Placental epithelial cell (primary cell): ENCODE measurements around the gene TOR4A. TPM values are rescaled to one million over a fixed set of nuclear protein-coding genes. Genes with fewer than 3 reads are reported as not detected.

Experiments used
- total RNA-seq: library from RNA; depleted of rRNA; stranded (reverse); fragments of >200 nt; gene quantifications from 2 replicates; pipeline ENCODE4 v1.2.3, GENCODE V29; 2012

Gene TOR4A
- total RNA-seq: 18.1 and 25.5 TPM in 2 replicates

DNA sequence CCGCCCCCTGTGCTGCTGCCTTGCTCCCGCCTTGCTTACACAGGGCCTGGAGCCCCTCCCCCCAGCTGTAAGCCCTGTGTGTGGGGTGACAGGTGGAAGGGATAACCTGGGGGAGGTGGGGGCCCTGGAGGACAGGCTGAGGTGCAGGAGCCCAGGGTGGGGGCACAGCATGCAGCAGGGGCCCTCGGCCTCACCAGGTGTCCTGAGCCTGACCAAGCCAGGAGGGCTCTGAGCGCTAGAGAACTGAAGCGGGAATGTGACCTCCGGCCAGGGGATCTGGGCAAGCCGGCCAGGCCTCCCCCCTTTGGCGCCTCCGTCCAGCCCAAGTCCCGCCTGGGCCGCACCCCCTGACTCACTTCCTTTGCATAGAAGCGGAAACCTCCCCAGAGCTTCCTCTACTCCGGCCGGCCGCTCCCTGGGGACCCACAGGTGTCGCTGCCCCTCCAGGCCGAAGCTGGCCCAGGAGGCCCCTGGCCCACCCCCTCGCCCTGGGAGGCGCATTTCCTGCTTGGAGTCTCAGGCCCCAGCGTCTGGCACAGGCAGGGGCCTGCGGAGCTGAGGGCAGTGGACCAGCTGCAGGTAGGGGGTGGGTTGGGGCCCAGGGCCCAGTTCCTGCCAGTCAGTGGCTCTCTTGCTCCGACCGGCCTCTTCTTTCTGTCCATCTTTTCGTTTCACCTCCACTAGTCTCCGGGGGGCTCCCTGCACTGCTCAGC is at the start of gene TOR4A:
TSS of gene TOR4A (plus strand) at position 398 of the 713 bp plus-strand sequence. CDS start 964 bp downstream, outside the sequence.

DNA sequence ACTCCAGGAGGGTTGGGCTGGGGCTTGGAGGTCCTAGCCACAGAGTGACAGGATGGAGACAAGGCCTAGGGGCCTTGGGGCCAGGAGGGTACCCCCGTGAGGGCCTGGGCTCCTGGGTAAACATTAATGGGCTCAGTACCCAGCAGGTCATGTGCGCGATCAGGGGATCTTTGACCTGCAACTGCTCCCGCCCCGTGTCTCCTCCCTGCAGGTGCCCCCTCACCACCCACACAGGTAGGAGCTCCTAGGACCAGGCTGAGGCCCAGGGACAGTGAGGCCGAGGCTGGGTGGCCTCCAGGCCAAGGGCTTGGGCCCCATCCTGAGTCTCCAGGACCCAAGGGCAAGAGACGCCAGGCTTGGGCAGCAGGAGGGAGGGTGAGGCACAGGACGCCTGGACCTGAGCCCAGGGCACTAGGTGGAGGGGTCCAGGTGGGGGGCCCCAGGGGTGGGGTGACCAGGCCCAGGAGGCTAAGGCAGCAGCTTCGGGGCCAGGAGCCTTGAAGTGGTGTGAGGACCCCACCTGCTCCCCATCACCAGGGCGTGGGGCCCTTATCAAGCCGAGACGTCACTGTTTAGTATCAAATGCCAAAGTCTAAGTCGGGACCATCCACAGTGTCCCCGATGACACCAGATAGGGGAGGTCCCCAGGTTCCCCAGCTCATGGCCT is 46.7 kb upstream of the TOR4A start, which contains the start of gene SLC34A3:
TSS of gene SLC34A3 (plus strand) at position 197 of the 667 bp plus-strand sequence. CDS start 802 bp downstream, outside the sequence.

DNA sequence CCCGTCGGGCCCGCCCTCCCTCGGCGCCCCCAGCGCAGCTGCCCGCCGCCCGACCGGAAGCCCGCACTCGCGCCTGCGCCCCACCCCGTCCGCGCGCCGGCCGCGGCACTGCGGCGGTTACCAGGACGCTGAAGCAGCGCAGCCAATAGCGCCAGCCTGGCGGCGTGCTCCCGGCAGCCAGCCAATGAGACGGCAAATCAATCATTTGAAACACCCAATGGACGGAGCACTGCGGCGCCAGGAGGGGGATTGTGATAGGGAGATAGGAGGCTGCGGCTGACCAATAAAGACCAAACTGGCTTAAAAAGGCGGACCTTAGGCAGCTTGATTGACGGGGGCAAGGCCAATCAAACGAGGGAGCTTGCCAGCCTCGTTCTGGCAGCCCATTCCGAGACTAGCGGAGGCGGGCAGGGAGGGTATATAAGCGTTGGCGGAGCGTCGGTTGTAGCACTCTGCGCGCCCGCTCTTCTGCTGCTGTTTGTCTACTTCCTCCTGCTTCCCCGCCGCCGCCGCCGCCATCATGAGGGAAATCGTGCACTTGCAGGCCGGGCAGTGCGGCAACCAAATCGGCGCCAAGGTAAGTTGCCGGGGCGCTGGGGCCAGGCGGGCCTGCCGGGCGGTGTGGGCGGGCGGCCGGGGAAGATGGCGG is 36.6 kb upstream of the TOR4A start, which contains the start of gene TUBB4B:
TSS of gene TUBB4B (plus strand) at position 447 of the 649 bp plus-strand sequence. CDS start at position 521, 74 bp downstream.

DNA sequence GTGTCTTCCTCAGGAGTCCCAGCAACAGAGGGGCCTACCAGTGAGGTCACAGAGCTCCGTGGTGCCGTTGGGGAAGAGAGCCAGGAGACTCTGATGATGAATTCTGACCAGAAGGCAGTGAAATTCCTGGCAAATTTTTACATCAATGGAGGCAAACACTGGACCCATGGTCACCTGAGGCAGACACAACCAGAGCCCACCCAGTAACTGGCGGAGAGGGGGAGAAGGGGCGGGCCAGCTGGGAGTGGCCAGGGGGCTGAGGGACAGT is 26.4 kb upstream of the TOR4A start, which contains the start of gene STPG3:
TSS of gene STPG3 (plus strand) at position 93 of the 268 bp plus-strand sequence. CDS start at position 94, 1 bp downstream.

DNA sequence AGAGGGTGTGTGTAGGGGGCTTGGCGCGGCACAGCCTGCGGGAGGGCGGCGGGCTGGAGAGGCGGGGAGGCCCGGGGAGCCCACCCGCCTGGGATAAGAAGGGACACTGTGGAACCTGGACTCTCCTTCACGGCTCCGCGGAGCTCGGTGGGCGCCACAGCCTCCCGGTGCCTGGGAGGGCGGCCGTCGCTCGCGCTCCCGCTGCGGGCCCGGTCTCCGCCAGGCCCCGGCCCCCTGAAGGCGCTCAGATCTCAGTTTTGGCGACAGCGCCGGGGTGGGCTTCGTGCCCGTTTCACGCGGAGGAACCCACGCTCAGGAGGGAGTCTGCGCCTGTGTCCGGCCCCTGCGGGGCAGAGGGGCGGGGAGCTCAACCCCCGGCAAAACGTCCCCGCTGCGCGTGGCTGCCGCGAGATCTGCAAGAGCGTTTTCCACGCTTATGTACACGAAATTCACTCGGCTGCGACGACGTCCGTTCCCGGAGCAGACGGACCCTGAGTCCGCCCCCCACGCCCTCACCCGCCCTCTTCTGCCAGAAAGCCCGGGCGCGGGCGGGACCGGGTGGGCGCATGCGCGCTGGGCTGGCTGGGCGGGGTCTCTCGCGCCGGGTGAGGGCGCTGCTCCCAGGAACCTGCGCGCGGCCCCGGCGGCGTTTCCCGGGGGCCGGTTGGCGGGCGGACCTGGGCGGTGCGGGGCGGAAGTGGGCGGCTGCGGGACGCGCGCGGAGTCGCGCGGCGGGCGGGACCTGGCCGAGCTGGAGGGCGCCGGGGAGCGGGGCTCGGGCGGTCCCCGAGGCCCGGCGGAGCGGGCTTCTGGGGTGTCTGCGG is 22.7 kb upstream of the TOR4A start, which contains the start of gene NELFB:
TSS of gene NELFB (plus strand) at position 704 of the 824 bp plus-strand sequence.

DNA sequence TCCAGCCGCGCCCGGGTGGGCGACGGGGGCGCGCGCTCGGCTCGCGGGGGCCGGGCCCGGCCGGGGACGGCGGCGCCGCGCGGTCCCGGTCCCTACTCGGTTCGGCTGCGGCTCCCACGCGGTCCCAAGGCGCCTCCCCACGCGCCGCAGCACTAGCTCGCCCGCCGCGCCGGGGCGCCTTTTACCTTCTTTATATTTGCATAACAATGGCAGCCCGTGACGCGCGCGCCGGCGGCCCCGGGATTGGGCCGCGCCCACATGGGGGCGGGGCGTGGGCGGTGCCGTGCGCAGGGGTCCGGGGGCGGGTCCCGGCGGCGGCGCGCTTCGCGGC is 24.6 kb downstream of the TOR4A start, which contains the start of gene NRARP:
TSS of gene NRARP (minus strand) at position 154 of the 331 bp plus-strand sequence. CDS start 343 bp downstream, outside the sequence.

Other genes starting within 250 kb of the TOR4A start
- 11.6 and 15.3 TPM in 2 replicates for gene ABCA2, start 249.5 kb upstream of the TOR4A start, total RNA-seq
- gene FUT7, start 245.6 kb upstream of the TOR4A start, total RNA-seq: not detected in 2 replicates
- gene NPDC1, start 231.5 kb upstream of the TOR4A start, total RNA-seq: under 0.01 and 0.22 TPM in 2 replicates
- gene ENTPD2, start 223.7 kb upstream of the TOR4A start, total RNA-seq: 0.11 TPM in 1 of 2 replicates, not detected in the other
- 2.4 and 5.4 TPM in 2 replicates for gene SAPCD2, start 207.2 kb upstream of the TOR4A start, total RNA-seq
- gene UAP1L1, start 200.2 kb upstream of the TOR4A start, total RNA-seq: 12.6 and 15.5 TPM in 2 replicates
- 70.3 and 93.4 TPM in 2 replicates for gene MAN1B1, start 190.7 kb upstream of the TOR4A start, total RNA-seq
- gene DPP7, start 163.0 kb upstream of the TOR4A start, total RNA-seq: 52.1 and 108 TPM in 2 replicates
- gene GRIN1, start 138.6 kb upstream of the TOR4A start, total RNA-seq: under 0.01 TPM in 1 of 2 replicates, not detected in the other
- gene LRRC26, start 107.7 kb upstream of the TOR4A start, total RNA-seq: not detected in 2 replicates
- gene TMEM210, start 105.7 kb upstream of the TOR4A start, total RNA-seq: not detected in 2 replicates
- gene ANAPC2, start 89.2 kb upstream of the TOR4A start, total RNA-seq: 28.3 and 48.3 TPM in 2 replicates
- 72.2 and 73.2 TPM in 2 replicates for gene SSNA1, start 89.0 kb upstream of the TOR4A start, total RNA-seq
- 8.4 and 12.2 TPM in 2 replicates for gene TPRN, start 77.0 kb upstream of the TOR4A start, total RNA-seq
- 34.5 and 35.0 TPM in 2 replicates for gene TMEM203, start 72.1 kb upstream of the TOR4A start, total RNA-seq
- gene NDOR1, start 72.0 kb upstream of the TOR4A start, total RNA-seq: 7.3 and 7.9 TPM in 2 replicates
- gene RNF208, start 55.5 kb upstream of the TOR4A start, total RNA-seq: under 0.01 TPM in 1 of 2 replicates, not detected in the other
- 0.39 and 1.1 TPM in 2 replicates for gene CYSRT1, start 52.6 kb upstream of the TOR4A start, total RNA-seq
- 0.76 and 2.0 TPM in 2 replicates for gene RNF224, start 50.2 kb upstream of the TOR4A start, total RNA-seq
- 0.11 and 0.39 TPM in 2 replicates for gene SLC34A3, start 46.8 kb upstream of the TOR4A start, total RNA-seq
- gene TUBB4B, start 36.4 kb upstream of the TOR4A start, total RNA-seq: 76.2 and 226 TPM in 2 replicates
- not detected in 2 replicates for gene STPG3, start 26.4 kb upstream of the TOR4A start, total RNA-seq
- gene NELFB, start 22.4 kb upstream of the TOR4A start, total RNA-seq: 50.3 and 57.0 TPM in 2 replicates
- gene NRARP, start 24.5 kb downstream of the TOR4A start, total RNA-seq: not detected in 2 replicates
- gene EXD3, start 145.4 kb downstream of the TOR4A start, total RNA-seq: 3.6 and 10.6 TPM in 2 replicates
- 0.39 and 0.43 TPM in 2 replicates for gene NOXA1, start 145.7 kb downstream of the TOR4A start, total RNA-seq
- gene ENTPD8, start 163.6 kb downstream of the TOR4A start, total RNA-seq: not detected in 2 replicates
- gene NSMF, start 181.6 kb downstream of the TOR4A start, total RNA-seq: 30.2 and 43.8 TPM in 2 replicates